Thoracic aorta endothelial cell (primary cell): ENCODE data around the gene SDHAF4. TPM values are rescaled to one million over a fixed set of nuclear protein-coding genes. Genes with fewer than 3 reads are reported as not detected.

ENCODE experiments used
- total RNA-seq: library from RNA; depleted of rRNA; stranded (reverse); fragments of >200 nt; gene quantifications from 2 replicates; pipeline ENCODE4 v1.2.3, GENCODE V29; 2012

Gene SDHAF4
- total RNA-seq: 7.3 and 9.4 TPM in 2 replicates

DNA sequence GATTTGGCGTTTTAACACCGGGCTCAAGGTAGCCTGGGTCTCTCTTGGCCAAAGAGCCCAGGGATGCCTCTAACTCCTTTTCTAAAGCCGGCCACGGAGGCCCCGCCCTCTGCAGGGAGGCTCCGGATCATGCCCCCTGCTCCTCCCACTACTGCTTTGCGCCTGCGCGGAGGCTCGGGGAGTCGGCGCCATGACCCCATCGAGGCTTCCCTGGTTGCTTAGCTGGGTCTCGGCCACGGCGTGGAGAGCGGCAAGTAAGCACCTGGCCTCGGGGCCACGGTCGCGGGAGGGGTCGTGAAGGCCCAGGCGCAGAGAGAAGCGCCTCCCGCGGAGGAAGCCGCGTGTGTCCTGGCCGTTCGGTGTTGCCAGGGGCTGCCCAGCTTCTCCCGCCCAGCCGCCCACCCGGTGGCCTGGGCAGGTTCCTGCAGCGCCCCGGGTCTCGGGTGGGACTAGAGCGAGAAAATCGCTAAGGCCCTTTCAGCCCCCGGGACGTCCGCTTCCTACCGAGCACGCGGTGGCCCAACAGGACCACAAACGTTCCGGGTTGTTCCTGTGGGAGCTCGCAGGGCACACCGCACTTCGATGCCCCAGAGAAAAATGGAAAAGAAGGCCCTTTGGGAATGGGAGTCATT is at the start of gene SDHAF4:
TSS of gene SDHAF4 (plus strand) at position 180 of the 632 bp plus-strand sequence. CDS start at position 191, 11 bp downstream.

Other genes starting within 250 kb of the SDHAF4 start
- gene FAM135A, start 153.4 kb upstream of the SDHAF4 start, total RNA-seq: 28.1 and 33.4 TPM in 2 replicates
- 37.2 and 37.5 TPM in 2 replicates for gene SMAP1, start 101.0 kb downstream of the SDHAF4 start, total RNA-seq